Right kidney (tissue), 1 donor: ENCODE measurements around the gene RPS21.
A peak's percentile ranks its signal among the peaks of the same experiment; 100 is the strongest.

Experiments used
- DNase-seq: peaks from one replicate; pipeline ENCODE4 v3.0.0-alpha.2; 2016

RPS21 gene

DNA sequence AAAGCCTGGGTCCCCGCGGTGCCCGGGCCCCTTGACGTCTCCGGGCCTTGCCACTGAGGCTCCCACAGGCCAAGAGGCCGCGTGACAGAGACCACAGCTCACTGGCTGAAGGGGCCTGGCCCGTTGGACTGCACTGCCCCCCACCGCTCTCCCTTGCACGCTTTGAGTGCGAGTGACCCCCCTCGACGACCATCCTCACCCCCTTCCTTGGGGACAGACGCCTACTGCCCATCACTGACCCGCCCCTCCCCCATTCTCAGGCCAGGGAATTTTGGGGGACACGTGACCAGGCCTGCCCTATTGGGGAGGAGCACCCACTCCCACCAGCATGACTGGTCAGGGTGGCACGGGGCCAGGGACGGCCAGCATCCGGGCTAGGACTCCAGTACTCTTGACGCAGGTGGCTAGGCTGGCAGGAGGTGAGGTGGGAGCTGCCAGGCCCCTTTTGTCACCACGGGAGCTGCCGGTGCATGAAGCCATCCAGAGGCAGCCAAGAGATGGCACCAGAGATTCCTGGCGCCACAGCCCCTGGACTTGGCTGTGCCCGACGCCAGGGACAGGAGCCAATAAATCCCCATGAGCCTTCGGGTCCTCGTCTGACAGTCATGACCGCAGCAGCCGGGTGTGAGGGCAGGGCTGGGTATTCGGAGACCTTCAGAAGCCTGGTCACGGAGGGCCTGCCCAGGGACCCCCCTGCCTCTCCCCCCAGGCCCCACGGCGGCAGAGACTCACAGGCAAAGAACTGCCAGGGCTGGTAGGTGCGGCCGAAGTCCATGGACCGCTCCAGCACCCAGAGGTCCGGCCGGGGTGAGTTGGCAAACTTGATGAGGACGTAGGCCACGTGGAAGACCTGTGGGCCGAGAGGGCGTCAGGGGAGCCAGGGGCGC is 34.3 kb upstream of the RPS21 start:
- no peak for DNase-seq

DNA sequence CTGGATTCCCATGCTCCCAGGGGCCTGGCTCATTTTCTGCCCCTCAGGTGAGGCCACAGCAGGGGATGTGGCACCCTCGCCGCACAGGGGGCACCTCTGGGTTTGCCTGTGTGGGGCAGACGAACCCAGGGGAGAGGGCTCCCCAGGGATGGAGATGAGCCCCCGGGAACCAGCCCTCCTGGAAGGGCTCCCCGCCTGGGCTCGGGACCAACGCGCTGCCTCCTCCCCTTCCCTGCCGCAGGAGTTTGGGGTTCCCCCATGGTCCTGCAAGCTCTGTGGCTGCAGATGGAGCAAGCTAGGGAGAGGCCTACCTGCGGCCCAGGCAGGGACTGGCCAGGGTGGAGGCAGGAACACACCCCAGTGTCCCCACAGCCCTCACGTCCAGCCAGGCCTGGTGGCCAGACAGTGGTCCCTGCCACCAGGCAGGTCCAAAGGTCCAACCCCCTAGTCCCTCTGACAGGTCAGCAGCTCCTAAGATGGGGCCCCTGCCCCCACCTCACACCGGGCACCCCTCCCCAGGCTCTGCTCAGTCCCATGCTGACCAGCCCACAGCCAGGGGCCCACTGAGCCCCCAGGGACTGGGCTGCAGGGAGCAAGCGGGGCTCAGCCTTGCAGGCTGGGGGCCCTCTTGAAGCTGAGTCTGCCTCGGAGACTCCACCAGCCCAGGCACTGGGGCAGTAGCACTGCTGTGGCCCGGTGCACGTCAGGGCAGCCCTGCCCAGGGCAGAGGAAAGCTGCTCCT is 33.4 kb upstream of the RPS21 start:
- no peak for DNase-seq

- no peak for DNase-seq
Measured at GRCh38 chr20:62354031-62354808, 32.7 kb upstream of the RPS21 start.

GRCh38 chr20:62354811-62355341 is 32.0 kb upstream of the RPS21 start:
- DNase-seq: no peak

GRCh38 chr20:62355516-62355877 is 31.4 kb upstream of the RPS21 start:
- peak; percentile 58 for DNase-seq

GRCh38 chr20:62355878-62356588 is 30.9 kb upstream of the RPS21 start:
- peak; percentile 64 for DNase-seq

DNA sequence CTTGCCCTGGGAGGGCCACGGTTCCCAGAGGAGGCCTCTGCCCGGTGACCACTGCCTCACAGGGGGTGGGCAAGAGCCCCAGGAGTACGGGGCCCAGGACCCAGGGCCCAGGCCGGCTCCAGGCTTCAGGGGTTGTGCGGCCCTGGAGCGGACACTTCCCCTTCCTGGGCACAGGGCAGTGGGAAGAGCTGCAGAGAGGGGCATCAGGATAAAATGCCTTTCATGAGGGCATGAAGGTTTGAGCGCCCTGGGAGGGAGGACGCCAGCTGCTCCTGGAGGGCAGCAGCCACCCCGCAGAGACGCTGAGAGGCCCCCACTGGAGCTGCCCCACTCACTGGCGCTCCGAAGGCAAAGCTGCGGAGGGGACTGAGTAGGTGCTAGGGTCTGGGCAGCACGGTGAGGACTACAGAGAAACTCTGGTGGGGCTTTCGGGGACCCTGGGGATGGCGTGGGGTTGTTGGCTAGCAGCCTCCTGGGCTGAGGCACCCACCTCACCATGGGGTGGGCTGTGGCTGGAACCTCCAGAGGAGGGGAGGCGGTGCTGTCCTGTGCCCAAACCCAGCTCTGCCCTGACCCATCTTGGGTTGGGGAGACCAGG is 30.2 kb upstream of the RPS21 start:
- DNase-seq: no peak

- DNase-seq: peak; percentile 13
Measured at GRCh38 chr20:62357187-62357667, 29.7 kb upstream of the RPS21 start.

- DNase-seq: no peak
Measured at GRCh38 chr20:62357681-62358080, 29.2 kb upstream of the RPS21 start.

DNA sequence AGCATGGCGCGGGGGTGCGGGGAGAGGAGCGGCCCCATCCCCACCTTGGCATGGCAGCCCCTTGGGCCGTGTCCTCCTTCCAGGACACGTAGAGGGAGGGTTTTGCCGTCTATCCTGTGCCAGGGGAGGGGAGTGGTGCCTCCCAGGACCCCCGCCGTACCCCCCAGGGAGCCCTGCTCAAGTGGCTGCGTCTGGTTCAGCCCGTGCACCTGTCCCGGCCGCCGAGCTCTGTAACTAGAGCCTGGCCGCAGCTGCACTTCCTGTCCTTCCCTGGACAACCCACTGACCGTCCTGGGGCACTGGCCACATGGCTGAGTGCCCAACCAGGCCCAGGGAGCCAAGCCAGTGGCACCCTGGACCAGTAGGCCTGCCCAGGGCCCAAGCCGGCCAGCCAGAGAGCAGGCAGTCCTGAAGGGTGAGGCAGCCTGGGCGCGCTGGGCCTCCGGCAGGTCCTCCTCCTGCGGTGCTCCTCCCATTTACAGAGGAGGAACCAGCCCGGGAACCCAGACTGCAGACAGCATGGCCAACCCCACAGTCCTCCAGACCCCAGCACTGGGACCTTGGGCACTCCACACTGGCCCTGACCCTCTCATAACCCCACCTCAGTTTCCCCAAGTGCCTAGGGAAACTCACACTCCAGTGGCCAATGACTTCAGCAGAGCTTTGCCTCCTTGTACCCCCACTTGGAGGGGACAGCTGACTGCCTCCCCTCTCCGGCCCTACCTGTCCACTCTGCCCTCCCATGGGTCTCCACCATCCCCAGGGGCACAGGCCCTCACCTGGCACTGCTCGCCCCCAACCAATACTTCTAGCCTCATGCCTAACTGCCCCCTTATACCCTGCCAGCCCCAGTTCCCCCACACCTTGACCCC is 28.5 kb upstream of the RPS21 start:
- DNase-seq: peak; percentile 49

- DNase-seq: peak; percentile 56
Measured at GRCh38 chr20:62359043-62359490, 27.8 kb upstream of the RPS21 start.

DNA sequence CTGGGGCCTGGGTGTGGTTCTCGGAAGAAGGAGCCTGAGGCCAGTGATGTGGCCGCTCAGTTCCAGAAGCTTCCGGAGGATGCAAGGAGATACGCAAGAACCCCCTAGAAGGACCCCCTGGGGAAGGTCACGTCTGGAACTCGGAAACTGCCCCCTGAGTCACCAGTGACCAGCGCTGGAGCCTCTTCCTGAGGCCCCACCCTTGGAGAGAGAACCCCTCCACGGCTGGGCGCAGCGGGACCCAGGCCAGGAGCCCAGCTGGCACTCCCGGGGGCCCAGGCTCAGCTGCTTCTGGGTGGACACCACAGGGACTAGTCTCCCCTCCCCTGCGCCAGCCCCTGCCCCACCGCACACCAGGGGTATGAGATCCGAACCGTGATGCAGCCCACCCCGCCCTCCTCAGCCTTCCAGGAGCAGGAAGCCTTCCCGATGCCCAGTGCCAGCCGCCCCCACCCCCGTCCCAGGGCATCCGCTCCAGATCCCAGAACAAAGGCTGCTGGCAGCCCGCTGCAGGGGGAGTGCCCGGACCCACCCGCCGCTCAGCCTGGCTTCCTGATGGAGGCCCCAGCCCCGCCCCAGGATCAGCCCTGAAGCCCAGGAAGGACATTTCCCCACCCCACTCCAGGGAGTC is 27.3 kb upstream of the RPS21 start:
- DNase-seq: no peak

- DNase-seq: peak; percentile 25
Measured at GRCh38 chr20:62360854-62361798, 25.8 kb upstream of the RPS21 start.

GRCh38 chr20:62361799-62362589 is 24.9 kb upstream of the RPS21 start:
- DNase-seq: peak; percentile 42

GRCh38 chr20:62362590-62362940 is 24.3 kb upstream of the RPS21 start:
- DNase-seq: peak; percentile 41

- DNase-seq: peak; percentile 38
Measured at GRCh38 chr20:62362991-62363919, 23.6 kb upstream of the RPS21 start.
